ENCODE data around the gene WDR43.

GRCh38 chr2:28994679-28995078 is 100.2 kb downstream of the WDR43 start:
- TF ChIP-seq JUNB (IDR thresholded peaks at IDR 0.05; ENCODE audit: unreplicated experiment) = no peak
- TF ChIP-seq, protein P1, sequence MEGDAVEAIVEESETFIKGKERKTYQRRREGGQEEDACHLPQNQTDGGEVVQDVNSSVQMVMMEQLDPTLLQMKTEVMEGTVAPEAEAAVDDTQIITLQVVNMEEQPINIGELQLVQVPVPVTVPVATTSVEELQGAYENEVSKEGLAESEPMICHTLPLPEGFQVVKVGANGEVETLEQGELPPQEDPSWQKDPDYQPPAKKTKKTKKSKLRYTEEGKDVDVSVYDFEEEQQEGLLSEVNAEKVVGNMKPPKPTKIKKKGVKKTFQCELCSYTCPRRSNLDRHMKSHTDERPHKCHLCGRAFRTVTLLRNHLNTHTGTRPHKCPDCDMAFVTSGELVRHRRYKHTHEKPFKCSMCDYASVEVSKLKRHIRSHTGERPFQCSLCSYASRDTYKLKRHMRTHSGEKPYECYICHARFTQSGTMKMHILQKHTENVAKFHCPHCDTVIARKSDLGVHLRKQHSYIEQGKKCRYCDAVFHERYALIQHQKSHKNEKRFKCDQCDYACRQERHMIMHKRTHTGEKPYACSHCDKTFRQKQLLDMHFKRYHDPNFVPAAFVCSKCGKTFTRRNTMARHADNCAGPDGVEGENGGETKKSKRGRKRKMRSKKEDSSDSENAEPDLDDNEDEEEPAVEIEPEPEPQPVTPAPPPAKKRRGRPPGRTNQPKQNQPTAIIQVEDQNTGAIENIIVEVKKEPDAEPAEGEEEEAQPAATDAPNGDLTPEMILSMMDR (conservative IDR thresholded peaks at IDR 0.05; ENCODE audit: low read depth in 2 of 2) = no peak
- TF ChIP-seq POLR2AphosphoS5 (IDR thresholded peaks at IDR 0.05; ENCODE audit: low read depth) = no peak
- no peak for TF ChIP-seq EZH2 (IDR thresholded peaks at IDR 0.05; ENCODE audit: low read depth, unreplicated experiment)

Measured in GM23338 (cell line).